Duodenal mucosa (tissue), 2 donors: ENCODE measurements around the gene NCEH1.
A peak's percentile ranks its signal among the peaks of the same experiment; 100 is the strongest.

Source experiments
- H3K27ac ChIP-seq: one replicate; pipeline ENCODE4 v1.7.0; 2013; ENCODE audit warnings: low read depth, low read length
- H3K27me3 ChIP-seq, 2 donors: one replicate each; pipeline ENCODE4 v1.7.0; 2013; ENCODE audit warnings: low read length in 2 of 2, control low read depth in 1 of 2; ENCODE audit not compliant: insufficient read depth in 2 of 2, control insufficient read depth in 1 of 2
- H3K36me3 ChIP-seq, 2 donors: one replicate each; pipeline ENCODE4 v1.7.0; 2013; ENCODE audit warnings: low read length in 2 of 2, control low read depth in 1 of 2; ENCODE audit not compliant: insufficient read depth in 2 of 2, control insufficient read depth in 1 of 2
- H3K4me1 ChIP-seq, 2 donors: one replicate each; pipeline ENCODE4 v1.7.0; 2013; ENCODE audit warnings: low read length in 2 of 2, control low read depth in 1 of 2; ENCODE audit not compliant: insufficient read depth in 2 of 2, control insufficient read depth in 1 of 2
- H3K4me3 ChIP-seq, 2 donors: one replicate each; pipeline ENCODE4 v1.7.0; 2013; ENCODE audit warnings: low read length in 2 of 2, low read depth in 1 of 2
- H3K9ac ChIP-seq, 2 donors: one replicate each; pipeline ENCODE4 v1.7.0; 2013; ENCODE audit warnings: low read length in 2 of 2, low read depth in 1 of 2
- H3K9me3 ChIP-seq, 2 donors: one replicate each; pipeline ENCODE4 v1.7.0; 2013; ENCODE audit warnings: low read length in 2 of 2, control low read depth in 1 of 2; ENCODE audit not compliant: control insufficient read depth in 1 of 2

NCEH1 gene

GRCh38 chr3:172591876-172592771, 118.7 kb downstream of the NCEH1 start:
- Histone ChIP-seq H3K27ac (no peak overlapping the region), H3K36me3 (no peaks in the 10 kb centered on the region), H3K9ac (no peak overlapping the region), H3K9me3 (no peaks in the 10 kb centered on the region), H3K4me3 (peak overlapping the region in 1 of 2 donors; percentile 41), H3K27me3 (no peaks in the 10 kb centered on the region), H3K4me1 (peaks cover 43 to 49% of the 10 kb centered on the region in 2 donors)

- Histone ChIP-seq H3K27me3 (no peaks in the 10 kb centered on the region), H3K36me3 (no peaks in the 10 kb centered on the region), H3K27ac (no peak overlapping the region), H3K9ac (no peak overlapping the region), H3K4me1 (peaks cover 49 to 53% of the 10 kb centered on the region in 2 donors), H3K4me3 (no peak overlapping the region), H3K9me3 (no peaks in the 10 kb centered on the region)
Observed at GRCh38 chr3:172591125-172591605, 119.7 kb downstream of the NCEH1 start.

- H3K36me3 ChIP-seq, result no peaks in the 10 kb centered on the region
- no peak overlapping the region for H3K9ac ChIP-seq
- no peak overlapping the region for H3K27ac ChIP-seq
- no peak overlapping the region for H3K4me3 ChIP-seq
- no peaks in the 10 kb centered on the region for H3K9me3 ChIP-seq
- H3K4me1 ChIP-seq, result peaks cover 15 to 24% of the 10 kb centered on the region in 2 donors
- H3K27me3 ChIP-seq, result no peaks in the 10 kb centered on the region
Observed at GRCh38 chr3:172586436-172586835, 124.4 kb downstream of the NCEH1 start.

- Histone ChIP-seq H3K27ac (no peak overlapping the region), H3K4me3 (no peak overlapping the region)
Observed at GRCh38 chr3:172585954-172586353, 124.9 kb downstream of the NCEH1 start.

GRCh38 chr3:172582712-172583111, 128.2 kb downstream of the NCEH1 start:
- no peaks in the 10 kb centered on the region for H3K27me3 ChIP-seq
- no peaks in the 10 kb centered on the region for H3K36me3 ChIP-seq
- H3K4me3 ChIP-seq, result no peak overlapping the region
- H3K27ac ChIP-seq, result no peak overlapping the region
- H3K9ac ChIP-seq, result no peak overlapping the region
- H3K4me1 ChIP-seq, result peaks cover 22 to 33% of the 10 kb centered on the region in 2 donors
- H3K9me3 ChIP-seq, result no peaks in the 10 kb centered on the region

More at GRCh38 chr3:172585954-172586353, 124.9 kb downstream of the NCEH1 start:
- Histone ChIP-seq H3K9ac (no peak overlapping the region), H3K27me3 (no peaks in the 10 kb centered on the region), H3K4me1 (peaks cover 10 to 21% of the 10 kb centered on the region in 2 donors), H3K9me3 (no peaks in the 10 kb centered on the region), H3K36me3 (no peaks in the 10 kb centered on the region)

- Histone ChIP-seq H3K36me3 (no peaks in the 10 kb centered on the region), H3K9ac (no peak overlapping the region), H3K4me3 (no peak overlapping the region), H3K27me3 (no peaks in the 10 kb centered on the region), H3K27ac (no peak overlapping the region), H3K9me3 (no peaks in the 10 kb centered on the region), H3K4me1 (peaks cover 21 to 29% of the 10 kb centered on the region in 2 donors)
Observed at GRCh38 chr3:172581757-172582166, 129.1 kb downstream of the NCEH1 start.

GRCh38 chr3:172580680-172581401, 130.0 kb downstream of the NCEH1 start:
- H3K9ac ChIP-seq, result no peak overlapping the region
- no peak overlapping the region for H3K27ac ChIP-seq
- H3K4me3 ChIP-seq, result no peak overlapping the region
- H3K27me3 ChIP-seq, result no peaks in the 10 kb centered on the region
- no peaks in the 10 kb centered on the region for H3K36me3 ChIP-seq
- H3K4me1 ChIP-seq, result peaks cover 17 to 20% of the 10 kb centered on the region in 2 donors
- H3K9me3 ChIP-seq, result no peaks in the 10 kb centered on the region
